Upper lobe of left lung (tissue), 4 donors: ENCODE results near the gene RNF19B.

Experiments
- CTCF ChIP-seq, 6 experiments: fragments of 450-650 bp in 4 of 6; fragments of 200-600 bp in 2 of 6; sonication (generic) in 2 of 6; IDR thresholded peaks; one replicate each; pipeline ENCODE4 v1.5.1; 2016 to 2019; ENCODE audit warnings: antibody characterized with exemption in 6 of 6
- EP300 ChIP-seq, 4 donors: sonication (generic); formaldehyde crosslinking; IDR thresholded peaks; one replicate each; pipeline ENCODE4 v1.5.1; 2017; ENCODE audit warnings: antibody characterized with exemption in 4 of 4, control low read depth in 2 of 4
- POLR2A ChIP-seq, 4 donors: fragments of 450-650 bp; IDR thresholded peaks; one replicate each; pipeline ENCODE4 v1.5.1; 2016 to 2017; ENCODE audit warnings: antibody characterized with exemption in 4 of 4, mild to moderate bottlenecking in 2 of 4

GRCh38 chr1:32894681-32895080, 69.9 kb downstream of the RNF19B start:
- no peak for TF ChIP-seq POLR2A (IDR thresholded peaks at IDR 0.05)
- no peak for TF ChIP-seq CTCF (IDR thresholded peaks at IDR 0.05)
- TF ChIP-seq EP300 (IDR thresholded peaks at IDR 0.05) = no peak
